Measurements from ENCODE around the gene PLD1.

Gene PLD1

GRCh38 chr3:171552531-171552930 is 257.8 kb downstream of the PLD1 start:
- H3K18ac ChIP-seq (ENCODE audit: low read length), result no peak overlapping the region
- no peak overlapping the region for H3K4me2 ChIP-seq (ENCODE audit: low read length)
- H3K23ac ChIP-seq (ENCODE audit: low read length), result no peak overlapping the region
- H4K12ac ChIP-seq (ENCODE audit: low read depth, low read length), result no peak overlapping the region
- H2BK12ac ChIP-seq (ENCODE audit: low read length), result no peak overlapping the region
- no peak overlapping the region for H2AFZ ChIP-seq (ENCODE audit: insufficient read depth, low read length, poor library complexity)
- no peak overlapping the region for H3K14ac ChIP-seq (ENCODE audit: low read length)
- no peak for DNase-seq
- H3K79me1 ChIP-seq (ENCODE audit: low read length), result peaks cover 2% of the 10 kb centered on the region
- no CpG with 5 or more reads among the region's 1 CpG for WGBS (ENCODE audit: extremely low coverage, insufficient coverage, insufficient read length)
- no peak overlapping the region for H3K27ac ChIP-seq (ENCODE audit: low read depth, low read length)
- no peak overlapping the region for H3K9ac ChIP-seq (ENCODE audit: low read length)
- H3K4me1 ChIP-seq (ENCODE audit: control insufficient read depth in 1 of 2, insufficient read depth in 2 of 2, low read length in 2 of 2), result peaks cover 0 to 2% of the 10 kb centered on the region in 2 experiments
- no peak overlapping the region for H2BK5ac ChIP-seq (ENCODE audit: low read depth, low read length, poor library complexity)
- H3K27me3 ChIP-seq (ENCODE audit: insufficient read depth, low read length), result no peaks in the 10 kb centered on the region
- H4K8ac ChIP-seq (ENCODE audit: low read depth, low read length), result no peak overlapping the region
- no peak overlapping the region for H3K4me3 ChIP-seq (ENCODE audit: low read depth, low read length)
- no peak overlapping the region for H2AK5ac ChIP-seq (ENCODE audit: low read length)
- H4K91ac ChIP-seq (ENCODE audit: low read depth, low read length), result no peak overlapping the region
- no peaks in the 10 kb centered on the region for H3K79me2 ChIP-seq (ENCODE audit: control insufficient read depth, insufficient read depth, low read length, poor library complexity)
- H3K4ac ChIP-seq (ENCODE audit: low read depth, low read length), result no peak overlapping the region
- H2BK120ac ChIP-seq (ENCODE audit: insufficient read depth, low read length, poor library complexity), result no peak overlapping the region
- H3K36me3 ChIP-seq (ENCODE audit: control insufficient read depth in 1 of 2, insufficient read depth in 2 of 2, low read length in 2 of 2), result no peaks in the 10 kb centered on the region
- no peaks in the 10 kb centered on the region for H3K9me3 ChIP-seq (ENCODE audit: insufficient read depth, low read depth, low read length)

GRCh38 chr3:171551296-171551695 is 259.0 kb downstream of the PLD1 start:
- H4K91ac ChIP-seq (ENCODE audit: low read depth, low read length), result no peak overlapping the region
- DNase-seq, result no peak

More at GRCh38 chr3:171551296-171551695, 259.0 kb downstream of the PLD1 start:
- Histone ChIP-seq H3K36me3 (ENCODE audit: control insufficient read depth in 1 of 2, insufficient read depth in 2 of 2, low read length in 2 of 2) (no peaks in the 10 kb centered on the region), H3K79me2 (ENCODE audit: control insufficient read depth, insufficient read depth, low read length, poor library complexity) (no peaks in the 10 kb centered on the region), H4K8ac (ENCODE audit: low read depth, low read length) (no peak overlapping the region), H2AK5ac (ENCODE audit: low read length) (no peak overlapping the region), H3K14ac (ENCODE audit: low read length) (no peak overlapping the region), H4K12ac (ENCODE audit: low read depth, low read length) (no peak overlapping the region), H3K4me1 (ENCODE audit: control insufficient read depth in 1 of 2, insufficient read depth in 2 of 2, low read length in 2 of 2) (peaks cover 0 to 2% of the 10 kb centered on the region in 2 experiments), H3K4me2 (ENCODE audit: low read length) (no peak overlapping the region), H3K79me1 (ENCODE audit: low read length) (peaks cover 2% of the 10 kb centered on the region), H3K4ac (ENCODE audit: low read depth, low read length) (no peak overlapping the region), H3K27me3 (ENCODE audit: insufficient read depth, low read length) (no peaks in the 10 kb centered on the region), H2BK5ac (ENCODE audit: low read depth, low read length, poor library complexity) (no peak overlapping the region), H3K27ac (ENCODE audit: low read depth, low read length) (no peak overlapping the region), H3K4me3 (ENCODE audit: low read depth, low read length) (no peak overlapping the region), H3K9me3 (ENCODE audit: insufficient read depth, low read depth, low read length) (no peaks in the 10 kb centered on the region), H3K9ac (ENCODE audit: low read length) (no peak overlapping the region), H3K18ac (ENCODE audit: low read length) (no peak overlapping the region), H2BK12ac (ENCODE audit: low read length) (no peak overlapping the region), H2AFZ (ENCODE audit: insufficient read depth, low read length, poor library complexity) (no peak overlapping the region), H2BK120ac (ENCODE audit: insufficient read depth, low read length, poor library complexity) (no peak overlapping the region), H3K23ac (ENCODE audit: low read length) (no peak overlapping the region)
- no CpG with 5 or more reads among the region's 1 CpG for WGBS (ENCODE audit: extremely low coverage, insufficient coverage, insufficient read length)
